Peyer's patch (tissue), 4 donors: ENCODE measurements around the gene KIFC1.

Experiments used
- CTCF ChIP-seq, 6 experiments: fragments of 450-650 bp in 4 of 6; fragments of 200-600 bp in 2 of 6; sonication (generic) in 1 of 6; IDR thresholded peaks; one replicate each; pipeline ENCODE4 v1.5.1; 2017 to 2019; ENCODE audit warnings: antibody characterized with exemption in 6 of 6, mild to moderate bottlenecking in 3 of 6, moderate library complexity in 1 of 6
- POLR2A ChIP-seq, 2 donors: fragments of 450-650 bp; IDR thresholded peaks; one replicate each; pipeline ENCODE4 v1.5.1; 2017; ENCODE audit warnings: antibody characterized with exemption in 2 of 2, mild to moderate bottlenecking in 2 of 2, moderate library complexity in 2 of 2

GRCh38 chr6:33441457-33441856 lies 49.8 kb downstream of the KIFC1 start:
- TF ChIP-seq CTCF (IDR thresholded peaks at IDR 0.05) (no peak), POLR2A (IDR thresholded peaks at IDR 0.05) (no peak)
